H9 (cell line): Measurements from ENCODE around the gene SMAD6. TPM values are rescaled to one million over a fixed set of nuclear protein-coding genes. Genes with fewer than 3 reads are reported as not detected.

ENCODE experiments used
- DNase-seq: peaks from one replicate; pipeline ENCODE4 v3.0.0-alpha.2; 2017
- H2AFZ ChIP-seq: one replicate; pipeline ENCODE4 v1.6.1; 2013; ENCODE audit warnings: mild to moderate bottlenecking, low read length, control low read depth, moderate library complexity
- H2AK5ac ChIP-seq: 2 replicates; pipeline ENCODE4 v1.6.1; 2013; ENCODE audit warnings: low read length, control low read depth, mixed read lengths; ENCODE audit not compliant: insufficient read length
- H2BK120ac ChIP-seq: one replicate; pipeline ENCODE4 v1.6.1; 2013; ENCODE audit warnings: low read depth, mild to moderate bottlenecking, low read length, control low read depth, inconsistent platforms; ENCODE audit not compliant: poor library complexity, severe bottlenecking
- H2BK12ac ChIP-seq: 2 replicates; pipeline ENCODE4 v1.6.1; 2013; ENCODE audit warnings: low read length, control low read depth, mixed read lengths, low read depth; ENCODE audit not compliant: insufficient read length
- H2BK15ac ChIP-seq: 2 replicates; pipeline ENCODE4 v1.6.1; 2013; ENCODE audit warnings: low read depth, low read length, control low read depth
- H2BK20ac ChIP-seq: one replicate; pipeline ENCODE4 v1.6.1; 2013; ENCODE audit warnings: low read depth, mild to moderate bottlenecking, low read length, control low read depth, inconsistent platforms; ENCODE audit not compliant: poor library complexity, severe bottlenecking
- H2BK5ac ChIP-seq: 2 replicates; pipeline ENCODE4 v1.6.1; 2013; ENCODE audit warnings: low read length, control low read depth, mixed read lengths; ENCODE audit not compliant: insufficient read length
- H3K14ac ChIP-seq: 2 replicates; pipeline ENCODE4 v1.6.1; 2013; ENCODE audit warnings: low read length, control low read depth; ENCODE audit not compliant: insufficient read depth
- H3K18ac ChIP-seq: 2 replicates; pipeline ENCODE4 v1.6.1; 2013; ENCODE audit warnings: low read depth, mild to moderate bottlenecking, mixed read lengths, low read length, control low read depth; ENCODE audit not compliant: insufficient read length
- H3K23ac ChIP-seq: 2 replicates; pipeline ENCODE4 v1.6.1; 2013; ENCODE audit warnings: low read length, control low read depth, mixed read lengths, low read depth; ENCODE audit not compliant: insufficient read length
- H3K23me2 ChIP-seq: 2 replicates; pipeline ENCODE4 v1.6.1; 2013; ENCODE audit warnings: low read depth, mild to moderate bottlenecking, mixed read lengths, low read length, control low read depth; ENCODE audit not compliant: insufficient read length, poor library complexity, severe bottlenecking
- H3K27ac ChIP-seq: 2 replicates; pipeline ENCODE4 v1.5.1; 2013; ENCODE audit warnings: low read length, control low read depth, mixed read lengths, low read depth; ENCODE audit not compliant: insufficient read length
- H3K27me3 ChIP-seq: 2 replicates; pipeline ENCODE4 v1.6.1; 2013; ENCODE audit warnings: low read length, control low read depth, inconsistent platforms; ENCODE audit not compliant: insufficient read depth
- H3K4ac ChIP-seq: 2 replicates; pipeline ENCODE4 v1.6.1; 2013; ENCODE audit warnings: low read depth, mild to moderate bottlenecking, control low read depth, inconsistent platforms, low read length, moderate library complexity
- H3K4me1 ChIP-seq: 2 replicates; pipeline ENCODE4 v1.6.1; 2013; ENCODE audit warnings: low read length, control low read depth, inconsistent platforms; ENCODE audit not compliant: insufficient read depth
- H3K4me2 ChIP-seq: 2 replicates; pipeline ENCODE4 v1.6.1; 2013; ENCODE audit warnings: low read length, control low read depth, mixed read lengths; ENCODE audit not compliant: insufficient read length, insufficient read depth
- H3K56ac ChIP-seq: 2 replicates; pipeline ENCODE4 v1.6.1; 2013; ENCODE audit warnings: low read depth, mild to moderate bottlenecking, mixed read lengths, low read length, control low read depth; ENCODE audit not compliant: insufficient read length
- H3K79me1 ChIP-seq: 2 replicates; pipeline ENCODE4 v1.6.1; 2013; ENCODE audit warnings: low read depth, mild to moderate bottlenecking, moderate library complexity, low read length, control low read depth, inconsistent platforms; ENCODE audit not compliant: insufficient read depth, poor library complexity, severe bottlenecking
- H3K79me2 ChIP-seq: 2 replicates; pipeline ENCODE4 v1.6.1; 2013; ENCODE audit warnings: low read length, control low read depth, inconsistent platforms; ENCODE audit not compliant: insufficient read depth
- H3K9ac ChIP-seq: 2 replicates; pipeline ENCODE4 v1.6.1; 2013; ENCODE audit warnings: low read length, control low read depth, mixed read lengths; ENCODE audit not compliant: insufficient read length; ENCODE audit errors: extremely low read depth
- H3K9me3 ChIP-seq: one replicate; pipeline ENCODE4 v1.6.1; 2013; ENCODE audit warnings: low read depth, low read length, inconsistent platforms; ENCODE audit not compliant: control insufficient read depth
- H3T11ph ChIP-seq: one replicate; pipeline ENCODE4 v1.6.1; 2013; ENCODE audit warnings: mild to moderate bottlenecking, low read length, control low read depth, inconsistent platforms
- H4K20me1 ChIP-seq: one replicate; pipeline ENCODE4 v1.6.1; 2013; ENCODE audit not compliant: control insufficient read depth, insufficient read length, insufficient read depth
- H4K5ac ChIP-seq: 2 replicates; pipeline ENCODE4 v1.6.1; 2013; ENCODE audit warnings: low read depth, mild to moderate bottlenecking, mixed read lengths, low read length, control low read depth; ENCODE audit not compliant: insufficient read length
- H4K8ac ChIP-seq: replicated peaks from 2 replicates; pipeline ENCODE4 v1.6.1; 2013; ENCODE audit warnings: low read length, control low read depth, mixed read lengths, low read depth; ENCODE audit not compliant: insufficient read length
- H4K91ac ChIP-seq: 2 replicates; pipeline ENCODE4 v1.6.1; 2013; ENCODE audit warnings: low read depth, mild to moderate bottlenecking, moderate library complexity, mixed read lengths, low read length, control low read depth; ENCODE audit not compliant: insufficient read length
- H3K27ac Mint-ChIP-seq, 3 experiments: 2 replicates in 2 of 3; 3 replicates in 1 of 3; pipeline ENCODE4 v1.8.0; 2020 to 2021; ENCODE audit warnings: mixed read lengths in 3 of 3, mild to moderate bottlenecking in 1 of 3, moderate library complexity in 1 of 3
- H3K27me3 Mint-ChIP-seq: 2 replicates; pipeline ENCODE4 v1.8.0; 2021; ENCODE audit warnings: low read depth, mild to moderate bottlenecking, moderate library complexity, mixed read lengths
- H3K36me3 Mint-ChIP-seq, 3 experiments: 2 replicates in 2 of 3; 3 replicates in 1 of 3; pipeline ENCODE4 v1.8.0; 2020 to 2021; ENCODE audit warnings: low read depth in 3 of 3, mixed read lengths in 3 of 3; ENCODE audit not compliant: insufficient read depth in 1 of 3
- H3K4me1 Mint-ChIP-seq, 2 experiments: 2 replicates each; pipeline ENCODE4 v1.8.0; 2020; ENCODE audit warnings: mixed read lengths in 2 of 2
- H3K4me3 Mint-ChIP-seq, 2 experiments: 2 replicates in 1 of 2; 3 replicates in 1 of 2; pipeline ENCODE4 v1.8.0; 2020 to 2021; ENCODE audit warnings: mild to moderate bottlenecking in 2 of 2, mixed read lengths in 2 of 2, moderate library complexity in 1 of 2
- H3K9me3 Mint-ChIP-seq, 2 experiments: 2 replicates in 1 of 2; 3 replicates in 1 of 2; pipeline ENCODE4 v1.8.0; 2020; ENCODE audit warnings: mild to moderate bottlenecking in 2 of 2, mixed read lengths in 2 of 2, moderate library complexity in 1 of 2
- CTCF ChIP-seq: fragments of 200-600 bp; sonication (generic); conservative IDR thresholded peaks from 3 replicates; pipeline ENCODE4 v1.8.0; 2021; ENCODE audit warnings: antibody characterized with exemption, mild to moderate bottlenecking
- WGBS: extraction: QIAGEN DNeasy Blood & Tissue Kit; methylation state at CpG from one replicate; pipeline ENCODE4 v1.1.7; 2013; ENCODE audit warnings: missing lambda C conversion rate, low lambda C conversion rate, mixed read lengths; ENCODE audit not compliant: insufficient read length; ENCODE audit errors: extremely low coverage; 5-methylcytosine and 5-hydroxymethylcytosine counted together
- total RNA-seq: library from RNA; stranded (reverse); gene quantifications from 2 replicates; pipeline ENCODE4 v1.2.1, GENCODE V29; 2021

The SMAD6 gene
- total RNA-seq, 1 experiment from 2014 or later = 6.0 TPM

- WGBS = no CpG with 5 or more reads among the region's 10 CpGs
- H4K91ac ChIP-seq = no peak overlapping the region
- Mint-ChIP-seq H3K9me3 (no peaks in the 10 kb centered on the region), H3K36me3 (no peaks in the 10 kb centered on the region), H3K27ac (no peak overlapping the region; a peak in 1 of 7 replicates), H3K4me3 (no peak overlapping the region), H3K4me1 (peaks cover 11 to 15% of the 10 kb centered on the region in 2 experiments), H3K27me3 (0 out of 2 replicates have a peak, but pooled peaks cover 1% of the 10 kb centered on the region)
- H3K27ac ChIP-seq = no peak overlapping the region
- H4K8ac ChIP-seq = no peak overlapping the region
- H3T11ph ChIP-seq = no peak overlapping the region
- H3K27me3 ChIP-seq = no peaks in the 10 kb centered on the region
- H4K5ac ChIP-seq = no peak overlapping the region
- DNase-seq = no peak
- H3K23me2 ChIP-seq = no peaks in the 10 kb centered on the region
- H2AK5ac ChIP-seq = no peak overlapping the region
- H2AFZ ChIP-seq = no peak overlapping the region
- H3K79me1 ChIP-seq = no peaks in the 10 kb centered on the region
- H2BK5ac ChIP-seq = no peak overlapping the region
- no peak overlapping the region for H2BK120ac ChIP-seq
- no peak for TF ChIP-seq CTCF
- no peaks in the 10 kb centered on the region for H3K4me1 ChIP-seq
- H3K14ac ChIP-seq = no peak overlapping the region
- no peak overlapping the region for H3K23ac ChIP-seq
- no peaks in the 10 kb centered on the region for H3K9me3 ChIP-seq
- no peak overlapping the region for H3K4ac ChIP-seq
- no peak overlapping the region for H2BK15ac ChIP-seq
- no peak overlapping the region for H3K4me2 ChIP-seq
- H2BK20ac ChIP-seq = no peak overlapping the region
- H2BK12ac ChIP-seq = no peak overlapping the region
- no peaks in the 10 kb centered on the region for H4K20me1 ChIP-seq
- H3K79me2 ChIP-seq = no peaks in the 10 kb centered on the region
- no peak overlapping the region for H3K18ac ChIP-seq
- no peak overlapping the region for H3K9ac ChIP-seq
- H3K56ac ChIP-seq = no peak overlapping the region
Observed at GRCh38 chr15:66798426-66799061, 96.5 kb downstream of the SMAD6 start.
